ENCODE measurements around the gene POLR2L. TPM values are rescaled to one million over a fixed set of nuclear protein-coding genes. Genes with fewer than 3 reads are reported as not detected.

POLR2L gene
- total RNA-seq, 1 donor from 2014 or later, result 298 TPM

DNA sequence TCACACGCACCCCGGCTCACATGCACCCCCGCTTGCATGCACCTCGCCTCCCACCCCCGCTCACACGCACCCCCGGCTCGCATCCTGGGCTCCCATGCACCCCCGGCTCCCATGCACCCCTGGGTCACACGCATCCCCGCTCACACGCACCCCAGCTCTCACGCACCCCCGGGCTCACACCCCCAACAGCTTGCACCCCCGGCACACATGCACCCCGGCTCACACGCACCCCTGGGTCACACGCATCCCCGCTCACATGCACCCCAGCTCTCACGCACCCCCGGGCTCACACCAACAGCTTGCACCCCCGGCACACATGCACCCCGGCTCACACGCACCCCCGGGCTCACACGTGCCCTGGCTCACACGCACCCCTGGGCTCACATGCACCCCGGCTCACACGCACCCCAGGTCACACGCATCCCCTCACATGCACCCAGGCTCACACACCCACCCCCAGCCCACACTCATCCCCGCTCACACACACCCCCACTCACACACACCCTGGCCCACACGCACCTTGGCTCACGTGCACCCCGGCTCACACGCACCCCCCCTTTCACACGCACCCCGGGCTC is 16.5 kb upstream of the POLR2L start:
- intact Hi-C loops (cut with DNase I), result no loop called here
- ATAC-seq (no peak), DNase-seq (ENCODE audit: missing footprints) (no peak)

GRCh38 chr11:858053-858761 is 15.9 kb upstream of the POLR2L start:
- DNase-seq (ENCODE audit: missing footprints) (no peak), ATAC-seq (no peak)
- intact Hi-C loops (cut with DNase I), result no loop called here

- intact Hi-C loops (cut with DNase I), result no loop called here
- ATAC-seq, result no peak
Measured at GRCh38 chr11:856397-856796, 14.1 kb upstream of the POLR2L start.

DNA sequence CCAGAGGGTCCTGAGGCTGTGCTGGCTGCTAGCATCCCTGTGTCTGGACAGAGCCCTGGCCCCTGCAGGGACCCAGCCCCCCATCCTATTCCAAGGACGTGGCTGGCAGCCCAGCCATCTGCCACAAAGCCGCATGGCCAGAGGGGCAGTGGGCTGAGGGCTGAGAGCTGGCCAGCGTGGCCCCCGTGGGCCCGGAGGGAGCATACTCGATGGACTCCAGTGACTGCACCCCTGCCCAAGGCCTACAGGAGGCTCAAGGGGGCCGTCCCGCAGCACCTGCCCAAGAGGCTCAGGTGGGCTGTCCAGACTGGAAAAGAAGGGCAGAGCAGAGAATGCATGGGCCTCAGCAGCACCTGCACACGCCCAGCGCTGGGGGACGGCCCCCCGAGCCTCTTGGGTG is 13.5 kb upstream of the POLR2L start:
- intact Hi-C loops (cut with DNase I), result no loop called here
- DNase-seq (ENCODE audit: missing footprints) (no peak), ATAC-seq (no peak)

More at GRCh38 chr11:856397-856796, 14.1 kb upstream of the POLR2L start:
- DNase-seq (ENCODE audit: missing footprints), result no peak

DNA sequence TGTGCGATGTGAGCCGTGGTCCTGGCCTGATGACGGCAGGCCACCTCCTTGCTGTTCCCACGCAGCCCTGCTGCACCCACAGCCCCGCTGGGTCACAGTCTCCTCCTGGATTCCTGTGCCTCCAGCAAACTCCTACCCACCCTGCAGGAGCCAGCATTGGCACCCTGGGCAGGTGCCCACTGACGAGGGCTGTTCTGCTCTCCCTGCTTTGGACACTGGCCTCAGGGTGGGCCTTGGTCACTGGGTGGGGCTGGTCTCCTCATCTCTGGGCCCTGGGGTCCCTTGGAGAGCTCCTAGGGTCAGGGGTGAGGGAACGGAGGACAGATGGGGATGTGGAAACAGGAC is 13.0 kb upstream of the POLR2L start:
- intact Hi-C loops (cut with DNase I), result no loop called here
- ATAC-seq (no peak), DNase-seq (ENCODE audit: missing footprints) (no peak)

DNA sequence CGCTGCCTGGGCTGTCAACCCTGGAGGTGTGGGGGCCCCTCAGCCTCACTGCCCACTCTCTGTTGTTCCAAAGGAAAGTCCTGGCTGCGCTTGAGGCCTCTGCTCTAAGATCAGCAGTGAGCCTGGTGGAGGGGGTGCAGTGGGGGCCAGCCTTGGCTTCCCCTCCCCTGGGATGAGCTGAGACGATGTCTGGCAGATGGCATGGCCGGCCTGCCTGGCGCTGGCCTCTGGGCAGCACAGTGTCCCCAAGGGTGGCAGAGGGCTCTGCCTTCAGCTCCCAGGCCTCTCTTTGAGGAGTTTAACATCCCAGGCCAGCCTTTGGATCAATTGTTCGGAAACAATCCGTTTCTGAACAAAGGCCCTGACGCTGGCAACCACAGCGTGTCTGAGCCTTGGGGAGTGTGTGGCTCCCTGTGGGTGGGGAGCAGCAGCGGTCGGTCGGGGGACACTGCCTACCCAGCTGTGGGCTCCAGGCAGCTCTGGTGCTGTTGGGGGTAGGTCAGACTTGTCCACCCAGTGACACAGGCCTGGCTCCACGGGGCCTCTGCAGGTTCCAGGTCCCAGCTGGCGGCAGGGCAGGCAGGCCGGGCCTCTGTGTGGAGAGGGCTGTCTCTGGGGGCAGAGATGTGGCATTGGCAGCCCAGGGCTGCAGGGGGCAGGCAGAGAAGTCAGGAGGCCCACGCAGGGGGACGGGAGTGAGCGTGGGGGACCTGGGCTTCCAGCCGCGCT is 12.4 kb upstream of the POLR2L start:
- ATAC-seq (no peak), DNase-seq (ENCODE audit: missing footprints) (no peak)
- intact Hi-C loops (cut with DNase I), result no loop called here

DNA sequence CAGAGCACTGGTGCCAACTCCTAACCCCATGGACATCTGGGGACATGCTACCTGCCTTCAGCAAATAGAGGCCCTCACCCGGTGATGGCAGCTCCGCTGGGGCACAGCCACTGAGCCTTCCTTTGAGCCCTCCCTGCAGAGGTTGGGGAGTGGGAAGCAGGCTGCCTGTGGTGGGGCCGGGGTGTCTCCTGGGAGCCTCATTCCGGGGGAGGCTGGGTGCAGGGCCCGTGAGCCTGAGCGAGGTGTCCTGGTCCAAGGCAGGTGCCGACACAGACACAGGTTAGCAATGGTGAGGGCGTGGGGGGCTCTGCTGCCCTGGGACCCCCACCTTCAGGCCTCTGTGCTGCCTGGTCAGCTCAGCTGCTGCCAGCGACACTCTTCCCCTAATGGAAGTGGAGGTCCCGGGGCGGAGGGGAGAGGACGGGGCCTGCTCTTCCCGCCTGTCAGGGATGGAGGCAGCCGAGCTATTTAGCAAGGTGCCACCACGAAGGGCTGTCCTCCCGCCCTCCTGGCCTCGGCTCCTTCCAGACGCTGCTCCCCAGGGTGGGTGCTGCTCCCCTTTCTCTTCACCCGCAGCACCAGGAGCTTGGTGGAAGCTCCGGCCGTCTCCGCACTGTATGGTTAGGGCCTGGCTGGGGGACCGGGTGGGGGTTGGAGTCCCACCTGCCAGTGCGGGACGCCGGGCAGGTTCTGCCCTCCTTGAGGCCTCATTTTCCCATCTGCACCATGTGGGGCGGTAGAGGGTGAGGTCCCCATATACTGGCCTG is 11.5 kb upstream of the POLR2L start:
- intact Hi-C loops (cut with DNase I), result no loop called here
- no peak for ATAC-seq
- no peak for DNase-seq (ENCODE audit: missing footprints)

DNA sequence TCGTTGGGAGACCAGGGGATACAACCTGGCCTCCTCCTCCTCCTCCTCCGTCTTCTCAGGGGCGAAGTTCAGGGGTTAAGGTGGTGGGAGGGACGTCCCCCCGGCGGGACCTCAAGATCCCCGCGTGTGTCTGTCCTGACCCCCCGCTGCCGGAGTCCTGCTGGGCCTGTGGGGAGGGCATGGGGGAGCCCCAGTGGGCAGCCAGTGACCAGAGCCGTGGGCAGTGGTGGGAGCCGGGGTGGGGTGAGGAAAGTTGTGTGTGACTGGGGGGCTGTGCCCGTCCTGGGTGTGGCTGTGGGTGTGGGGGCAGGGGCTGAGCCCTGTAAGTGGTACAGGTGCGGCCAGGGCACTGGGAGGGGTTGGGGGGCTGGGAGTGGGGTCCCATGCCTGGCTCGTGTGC is 10.4 kb upstream of the POLR2L start:
- ATAC-seq (no peak), DNase-seq (ENCODE audit: missing footprints) (no peak)
- intact Hi-C loops (cut with DNase I), result no loop called here

GRCh38 chr11:850775-851763 is 8.7 kb upstream of the POLR2L start:
- intact Hi-C loops (cut with DNase I), result no loop called here
- DNase-seq (ENCODE audit: missing footprints), result no peak
- no peak for ATAC-seq

DNA sequence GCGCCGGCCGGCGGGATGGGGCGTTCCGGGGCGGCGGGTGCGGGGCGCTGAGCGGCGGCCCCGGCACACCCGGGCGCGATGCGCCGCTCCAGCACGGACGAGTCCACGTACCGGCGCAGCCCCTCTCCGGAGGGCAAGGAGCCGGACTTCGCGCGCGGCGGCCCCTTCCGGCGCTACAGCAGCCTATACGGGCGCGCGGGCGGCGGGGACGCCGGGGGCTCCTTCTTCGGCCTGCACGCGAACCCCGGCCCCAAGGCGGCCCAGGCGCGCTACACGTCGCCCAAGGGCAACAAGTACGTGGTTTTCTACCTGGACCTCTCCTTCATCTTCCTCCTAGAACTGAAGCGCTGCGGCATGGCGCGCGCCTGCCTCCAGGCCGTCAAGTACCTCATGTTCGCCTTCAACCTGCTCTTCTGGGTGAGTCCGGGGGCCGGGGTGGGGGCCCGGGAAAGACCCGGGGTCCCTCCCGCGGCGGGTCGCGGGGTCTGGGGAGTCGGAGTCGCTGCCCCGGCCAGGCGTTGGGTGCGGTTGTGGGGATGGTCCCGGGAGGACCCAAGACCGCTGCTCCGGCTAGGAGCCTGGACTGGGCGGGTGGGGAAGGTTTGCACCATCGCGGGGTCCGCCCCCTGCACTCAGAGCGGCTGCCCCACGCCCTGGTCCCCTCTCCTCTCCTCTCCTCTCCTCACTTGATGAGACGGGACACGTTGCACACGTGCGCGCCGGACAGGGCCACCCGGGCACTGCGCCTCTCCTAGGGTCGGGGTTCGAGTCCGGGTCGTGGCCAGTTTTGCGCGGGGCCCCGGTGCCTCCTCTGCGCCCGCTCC is 7.8 kb upstream of the POLR2L start:
- intact Hi-C loops (cut with DNase I), result loop anchor here (1.0 kb wide), 1 partner anchor 201 kb away; no protein-coding TSS in a partner anchor
- ATAC-seq (no peak), DNase-seq (ENCODE audit: missing footprints) (no peak)

DNA sequence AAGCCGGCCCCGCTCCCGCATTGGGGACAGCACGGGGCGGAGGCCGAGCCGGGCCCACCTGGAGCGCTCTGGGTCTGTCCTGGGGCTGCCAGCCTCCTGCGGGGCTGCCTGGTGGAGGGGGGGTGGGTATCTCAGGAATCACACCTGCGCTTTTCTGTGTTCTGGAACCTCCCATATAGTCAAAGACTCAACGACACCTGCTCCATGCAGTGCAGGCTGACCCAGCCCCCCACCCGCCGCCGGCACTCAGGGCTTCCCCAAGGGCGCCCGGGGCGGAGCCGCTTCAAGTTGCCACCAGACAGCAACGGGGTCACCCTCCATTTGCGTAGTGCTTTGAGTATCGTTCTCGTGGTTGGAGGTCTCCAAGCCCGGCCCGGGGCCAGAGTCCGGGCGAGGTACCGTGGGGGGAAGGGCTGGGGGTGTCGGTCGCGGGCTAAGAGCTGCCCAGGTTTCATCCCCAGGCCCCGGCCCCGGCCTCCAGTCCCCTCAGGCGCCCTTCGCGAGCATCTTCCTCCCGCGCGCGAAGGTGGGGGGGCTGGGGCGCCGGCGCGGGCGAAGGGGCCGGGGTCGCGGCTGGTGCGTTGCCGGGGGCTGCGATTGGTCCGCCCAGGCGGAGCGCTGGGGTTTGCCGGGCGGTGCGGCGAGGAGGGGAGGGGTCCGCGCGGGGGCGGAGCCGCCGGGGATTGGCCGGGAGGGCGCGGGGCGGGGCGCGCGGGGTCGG is 6.9 kb upstream of the POLR2L start:
- DNase-seq (ENCODE audit: missing footprints) (no peak), ATAC-seq (no peak)
- intact Hi-C loops (cut with DNase I), result loop anchor here (1.0 kb wide), 1 partner anchor 202 kb away; no protein-coding TSS in a partner anchor

DNA sequence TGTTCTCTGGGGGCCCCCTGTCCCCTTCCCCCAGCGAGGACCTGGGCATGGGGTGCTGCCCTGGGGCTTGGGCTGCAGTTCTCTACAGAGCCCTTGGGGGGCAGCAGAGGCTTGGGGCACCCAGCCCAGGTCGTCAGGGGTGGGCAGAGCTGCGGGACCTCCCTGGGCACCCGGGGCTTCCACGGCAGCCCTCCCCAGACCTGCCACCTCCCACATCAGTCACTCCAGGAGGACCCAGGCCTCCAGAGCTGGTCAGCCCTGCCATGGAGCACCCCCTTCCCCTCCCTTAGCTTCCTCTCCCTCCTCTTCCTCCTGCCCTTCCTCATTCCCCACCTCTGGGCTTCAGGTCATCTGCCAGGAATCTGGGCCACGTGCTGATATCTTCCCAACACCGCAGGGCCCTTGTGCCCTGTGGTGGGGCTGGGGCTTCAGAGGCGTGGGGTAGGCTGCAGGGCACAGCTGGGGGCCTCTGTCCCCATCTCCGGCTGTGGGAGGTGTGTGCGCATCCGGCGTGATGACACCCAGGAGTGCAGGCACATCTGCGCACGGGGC is 6.1 kb upstream of the POLR2L start:
- intact Hi-C loops (cut with DNase I), result no loop called here
- DNase-seq (ENCODE audit: missing footprints), result no peak
- ATAC-seq, result no peak

DNA sequence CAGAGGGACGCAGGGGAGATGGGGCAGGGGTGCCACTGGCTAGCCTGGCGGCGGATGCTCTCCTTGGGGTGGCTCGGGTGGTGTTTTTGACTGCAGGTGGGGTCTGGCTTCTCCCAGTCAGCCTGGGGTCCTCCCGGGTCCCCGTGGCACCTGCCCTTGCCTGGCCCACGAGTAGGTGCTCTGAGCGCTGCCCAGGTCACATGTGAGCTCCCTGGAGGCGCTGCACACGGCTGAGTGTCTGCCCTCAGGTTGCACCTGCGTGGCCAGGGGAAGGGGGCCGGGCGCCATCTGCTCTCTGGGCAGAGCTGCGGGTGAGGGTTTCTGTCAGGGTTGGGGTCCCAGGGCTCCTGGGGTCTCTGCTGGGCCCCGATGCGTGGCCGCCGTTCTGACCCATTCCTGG is 5.5 kb upstream of the POLR2L start:
- intact Hi-C loops (cut with DNase I), result no loop called here
- ATAC-seq, result no peak
- no peak for DNase-seq (ENCODE audit: missing footprints)

DNA sequence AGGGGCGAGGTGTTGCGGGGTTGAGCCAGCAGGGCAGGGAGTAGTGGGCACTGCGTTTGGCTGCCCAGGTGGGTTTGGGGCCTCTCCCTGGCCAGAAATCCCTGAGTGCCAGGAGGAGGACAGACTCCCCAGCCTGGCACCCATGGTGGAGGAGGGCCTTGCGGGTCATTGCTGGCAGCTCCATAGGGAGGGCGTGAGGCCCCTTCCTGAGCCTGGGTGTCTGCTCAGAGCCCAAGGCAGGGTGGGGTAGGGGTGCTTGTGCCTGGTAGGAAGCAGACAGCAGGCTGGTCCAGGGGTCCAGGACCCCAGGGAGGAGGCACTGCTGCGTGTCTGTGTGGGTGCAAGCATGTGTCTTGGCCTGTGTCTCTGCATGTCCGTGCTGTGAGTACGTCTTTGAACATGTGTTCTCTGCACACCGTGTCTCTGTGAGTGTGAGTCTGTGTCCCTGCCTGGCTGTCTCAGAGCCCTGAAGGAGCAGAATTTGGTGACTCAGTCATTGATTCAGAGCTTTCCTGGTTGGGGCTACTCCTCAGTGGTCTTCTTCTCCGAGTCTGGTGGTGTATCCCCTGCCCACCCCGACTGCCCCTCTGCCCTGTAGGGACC is 4.3 kb upstream of the POLR2L start:
- ATAC-seq (no peak), DNase-seq (ENCODE audit: missing footprints) (no peak)
- intact Hi-C loops (cut with DNase I), result no loop called here

DNA sequence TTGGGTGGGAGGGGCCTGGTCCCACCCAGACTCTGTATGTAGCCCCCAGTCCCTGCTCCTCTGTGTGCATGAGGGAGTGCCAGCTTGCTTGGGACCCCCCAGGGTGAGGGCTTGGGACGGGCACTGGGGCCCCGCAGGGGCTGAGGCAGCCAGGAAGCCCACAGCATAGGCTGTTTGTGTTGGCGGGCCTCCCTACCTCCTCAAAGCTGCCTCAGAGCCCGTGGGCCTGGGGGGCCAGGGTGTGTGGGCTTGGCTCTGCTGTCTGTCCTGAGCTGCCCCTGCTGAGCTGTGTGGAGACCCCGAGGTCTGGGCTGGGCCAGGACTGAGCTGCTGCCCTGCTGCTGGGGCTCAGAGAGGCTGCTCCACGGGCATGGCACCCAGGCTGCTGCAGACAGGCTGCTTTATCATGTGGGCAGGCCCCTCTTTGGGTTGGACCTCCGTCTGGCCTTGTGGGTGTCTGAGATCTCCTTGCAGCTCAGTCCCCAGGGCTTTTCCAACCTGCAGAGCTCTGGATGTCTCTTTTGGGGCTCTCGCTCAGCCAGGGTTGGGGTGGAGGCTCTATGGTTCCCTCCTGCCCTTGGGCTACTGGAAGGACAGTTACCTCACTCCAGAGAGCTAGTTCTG is 3.7 kb upstream of the POLR2L start:
- DNase-seq (ENCODE audit: missing footprints), result no peak
- ATAC-seq, result no peak
- intact Hi-C loops (cut with DNase I), result no loop called here
